Adrenal gland (tissue), 12 donors: ENCODE measurements around the gene CYBA. TPM values are rescaled to one million over a fixed set of nuclear protein-coding genes. Genes with fewer than 3 reads are reported as not detected.
A peak's percentile ranks its signal among the peaks of the same experiment; 100 is the strongest.

Experiments
- DNase-seq, 7 donors: peaks; one replicate each; pipeline ENCODE4 v3.0.0-alpha.2; 2019 to 2020
- H3K27ac ChIP-seq, 5 donors: fragments of 200-600 bp; sonication (generic) in 4 of 5; 1 replicate in 3 of 5; 2 replicates in 2 of 5; pipeline versions ENCODE4 v1.5.1 to v1.8.0; 2016 to 2020; ENCODE audit warnings: mild to moderate bottlenecking in 1 of 5
- H3K27me3 ChIP-seq: fragments of 200-600 bp; 2 replicates; pipeline ENCODE4 v1.8.0; 2021
- H3K36me3 ChIP-seq, 2 donors: fragments of 200-600 bp; replicated peaks in 1 of 2; 1 replicate in 1 of 2; 2 replicates in 1 of 2; pipeline versions ENCODE4 v1.5.1 to v1.8.0; 2018 to 2022
- H3K4me1 ChIP-seq, 2 donors: fragments of 200-600 bp; replicated peaks in 1 of 2; 1 replicate in 1 of 2; 2 replicates in 1 of 2; pipeline versions ENCODE4 v1.5.1 to v1.8.0; 2018 to 2021
- H3K4me3 ChIP-seq, 4 donors: fragments of 200-600 bp; sonication (generic) in 3 of 4; one replicate each; pipeline ENCODE4 v1.5.1; 2016 to 2018
- H3K9me3 ChIP-seq, 3 donors: fragments of 200-600 bp; sonication (generic) in 1 of 3; replicated peaks in 1 of 3; 1 replicate in 2 of 3; 2 replicates in 1 of 3; pipeline versions ENCODE4 v1.5.1 to v1.8.0; 2016 to 2021
- POLR2A ChIP-seq, 2 donors: fragments of 450-650 bp; IDR thresholded peaks; one replicate each; pipeline ENCODE4 v1.6.1; 2017; ENCODE audit warnings: antibody characterized with exemption in 2 of 2, mild to moderate bottlenecking in 2 of 2, moderate library complexity in 1 of 2
- WGBS, 4 donors: extraction: QIAGEN DNeasy Blood & Tissue Kit in 2 of 4; methylation state at CpG; one replicate each; pipeline versions ENCODE4 v1.1.5 to v1.1.7; 2013 to 2017; 5-methylcytosine and 5-hydroxymethylcytosine counted together
- intact Hi-C, 2 donors: fragments of 100-400 bp; cut with DNase I; formaldehyde crosslinking; loops; one replicate each; pipeline versions ENCODE4 v1.14.1 to v1.15.0; 2022 to 2023
- polyA plus RNA-seq, 3 donors: library from polyadenylated mRNA; stranded (reverse); fragments of 200-250 nt in 2 of 3; fragments of 350-450 nt in 1 of 3; fragmentation: Illumina TruSeq in 1 of 3; extraction: RNeasy Lipid Tissue Mini Kit (QIAGEN cat#74804) in 1 of 3; gene quantifications; one replicate each; pipeline ENCODE4 v1.2.3, GENCODE V29; 2013 to 2014
- total RNA-seq, 9 donors: library from RNA; depleted of rRNA in 4 of 9; stranded (reverse); fragments of >200 nt in 4 of 9; fragments of 120-200 nt in 1 of 9; fragmentation: NEBNext Ultra II Directional in 1 of 9; extraction: Animal tissue kit (Norgen Biotek cat#: 25700) in 1 of 9; gene quantifications; one replicate each; pipeline versions ENCODE4 v1.1.0 to v1.2.4, GENCODE V29; 2013 to 2023
- TF ChIP-seq, protein P1 (sequence below), 6 experiments: fragments of 450-650 bp in 4 of 6; fragments of 200-600 bp in 2 of 6; sonication (generic) in 1 of 6; IDR thresholded peaks; 1 replicate in 5 of 6; 2 replicates in 1 of 6; pipeline versions ENCODE4 v1.5.1 to v1.8.0; 2016 to 2021; ENCODE audit warnings: antibody characterized with exemption in 6 of 6, mild to moderate bottlenecking in 2 of 6, moderate library complexity in 1 of 6
- donor health status: healthy with polysubstance abuse.
- donor health status: Bipolar disorder and iron deficiency.
- donor health status: DM: yes; HTN: yes; CAD: no.
- donor health status: DM: no; HTN: no; CAD: no.
- donor health status: DM: no; HTN: no; CAD: no.
- donor health status: DM: yes; HTN: yes; CAD: no.

CYBA gene
- total and polyA plus RNA-seq, 12 donors, result 19.6 to 374 (median 155) TPM

DNA sequence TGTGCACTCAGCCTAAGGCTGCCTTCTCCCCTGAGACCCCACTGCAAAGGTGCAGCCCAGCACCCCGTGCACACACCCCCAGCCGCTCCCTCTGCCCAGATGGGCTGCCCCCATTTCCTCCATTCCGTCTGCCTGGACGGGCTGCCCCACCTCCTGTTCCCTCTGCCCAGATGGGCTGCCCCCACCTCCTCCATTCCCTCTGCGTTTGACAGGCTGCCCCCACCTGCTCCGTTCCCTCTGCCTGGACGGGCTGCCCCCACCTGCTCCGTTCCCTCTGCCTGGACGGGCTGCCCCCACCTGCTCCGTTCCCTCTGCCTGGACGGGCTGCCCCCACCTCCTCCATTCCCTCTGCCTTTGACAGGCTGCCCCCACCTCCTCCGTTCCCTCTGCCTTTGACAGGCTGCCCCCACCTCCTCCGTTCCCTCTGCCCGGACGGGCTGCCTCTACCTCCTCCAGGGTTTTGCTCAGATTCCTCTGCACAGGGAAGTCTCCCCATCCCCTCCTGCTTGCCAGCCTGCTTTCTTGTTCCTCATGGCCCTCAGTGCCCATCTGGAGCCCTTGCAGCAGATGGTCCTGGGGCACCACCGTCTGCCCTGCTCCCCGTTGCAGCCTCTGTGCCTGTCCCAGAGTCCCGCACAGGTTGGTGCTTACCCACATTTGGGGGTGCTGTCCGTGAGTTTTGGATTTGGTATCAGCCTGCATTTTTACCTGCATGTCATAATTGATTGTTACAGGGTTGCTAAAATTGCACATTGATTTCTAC is 35.9 kb downstream of the CYBA start:
- WGBS, 4 donors, result 89 to 91% (median 90%) methylated on average over 17 to 19 of the region's 19 CpGs
- H3K9me3 ChIP-seq, result no peaks in the 10 kb centered on the region
- peaks cover 0 to 11% of the 10 kb centered on the region in 2 donors for H3K4me1 ChIP-seq
- intact Hi-C loops, result no loop called here
- H3K27ac ChIP-seq, result no peak overlapping the region
- TF ChIP-seq, protein P1, sequence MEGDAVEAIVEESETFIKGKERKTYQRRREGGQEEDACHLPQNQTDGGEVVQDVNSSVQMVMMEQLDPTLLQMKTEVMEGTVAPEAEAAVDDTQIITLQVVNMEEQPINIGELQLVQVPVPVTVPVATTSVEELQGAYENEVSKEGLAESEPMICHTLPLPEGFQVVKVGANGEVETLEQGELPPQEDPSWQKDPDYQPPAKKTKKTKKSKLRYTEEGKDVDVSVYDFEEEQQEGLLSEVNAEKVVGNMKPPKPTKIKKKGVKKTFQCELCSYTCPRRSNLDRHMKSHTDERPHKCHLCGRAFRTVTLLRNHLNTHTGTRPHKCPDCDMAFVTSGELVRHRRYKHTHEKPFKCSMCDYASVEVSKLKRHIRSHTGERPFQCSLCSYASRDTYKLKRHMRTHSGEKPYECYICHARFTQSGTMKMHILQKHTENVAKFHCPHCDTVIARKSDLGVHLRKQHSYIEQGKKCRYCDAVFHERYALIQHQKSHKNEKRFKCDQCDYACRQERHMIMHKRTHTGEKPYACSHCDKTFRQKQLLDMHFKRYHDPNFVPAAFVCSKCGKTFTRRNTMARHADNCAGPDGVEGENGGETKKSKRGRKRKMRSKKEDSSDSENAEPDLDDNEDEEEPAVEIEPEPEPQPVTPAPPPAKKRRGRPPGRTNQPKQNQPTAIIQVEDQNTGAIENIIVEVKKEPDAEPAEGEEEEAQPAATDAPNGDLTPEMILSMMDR (IDR thresholded peaks at IDR 0.05), result no peak
- no peak for TF ChIP-seq POLR2A (IDR thresholded peaks at IDR 0.05)
- no peaks in the 10 kb centered on the region for H3K27me3 ChIP-seq
- H3K4me3 ChIP-seq, result no peak overlapping the region
- no peak for DNase-seq
- H3K36me3 ChIP-seq, result peaks cover 0 to 30% of the 10 kb centered on the region in 2 donors

- H3K36me3 ChIP-seq, result peaks cover 0 to 38% of the 10 kb centered on the region in 2 donors
- no peaks in the 10 kb centered on the region for H3K27me3 ChIP-seq
- H3K27ac ChIP-seq, result peak overlapping the region in 1 of 5 donors; percentile 54
- WGBS, 4 donors, result 68 to 73% (median 70%) methylated on average over 16 to 19 of the region's 19 CpGs
- no peaks in the 10 kb centered on the region for H3K9me3 ChIP-seq
- TF ChIP-seq, protein P1 (IDR thresholded peaks at IDR 0.05), result no peak
- no peak for TF ChIP-seq POLR2A (IDR thresholded peaks at IDR 0.05)
- no peak overlapping the region for H3K4me3 ChIP-seq
- peak in 6 of 7 donors; percentile 38 to 71 (median 58) for DNase-seq
- H3K4me1 ChIP-seq, result peaks cover 0 to 11% of the 10 kb centered on the region in 2 donors
- intact Hi-C loops, result no loop called here
Observed at GRCh38 chr16:88613911-88614817, 36.7 kb downstream of the CYBA start.

DNA sequence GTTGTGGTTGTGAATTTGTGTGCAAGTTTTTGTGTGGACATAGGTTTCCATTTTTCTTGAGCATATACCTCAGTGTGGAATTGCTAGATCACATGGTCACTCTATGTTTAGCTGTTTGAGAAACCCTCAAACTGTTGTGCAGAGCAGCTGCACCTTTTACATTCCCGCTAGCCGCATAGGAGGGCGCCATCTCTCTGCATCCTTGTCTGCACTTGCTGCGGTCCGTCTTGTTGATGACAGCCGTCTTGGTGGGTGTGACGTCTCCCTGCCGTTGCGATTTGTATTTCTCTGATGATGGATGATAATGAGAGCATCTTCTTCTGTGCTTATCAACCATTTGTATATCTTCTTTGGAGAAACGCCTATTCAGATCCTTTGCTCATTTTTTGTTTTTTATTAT is 37.6 kb downstream of the CYBA start:
- peaks cover 0 to 40% of the 10 kb centered on the region in 2 donors for H3K36me3 ChIP-seq
- WGBS, 4 donors, result 86 to 93% (median 91%) methylated on average over 10 of the region's 10 CpGs
- intact Hi-C loops, result no loop called here
- H3K9me3 ChIP-seq, result no peaks in the 10 kb centered on the region
- TF ChIP-seq, protein P1 (IDR thresholded peaks at IDR 0.05), result no peak
- TF ChIP-seq POLR2A (IDR thresholded peaks at IDR 0.05), result no peak
- no peak overlapping the region for H3K27ac ChIP-seq
- no peak overlapping the region for H3K4me3 ChIP-seq
- H3K27me3 ChIP-seq, result no peaks in the 10 kb centered on the region
- no peak for DNase-seq
- peaks cover 0 to 11% of the 10 kb centered on the region in 2 donors for H3K4me1 ChIP-seq
